Neural cell (in vitro differentiated cells): Measurements from ENCODE around the gene GON4L. TPM values are rescaled to one million over a fixed set of nuclear protein-coding genes. Genes with fewer than 3 reads are reported as not detected.

ENCODE experiments used
- H2AFZ ChIP-seq: fragments of 200-600, 300-800 bp; sonication (generic), shearing (Covaris generic); 2 replicates; pipeline ENCODE4 v1.6.0; 2014; ENCODE audit warnings: low read depth, mild to moderate bottlenecking, antibody characterized with exemption, low read length, moderate library complexity
- H3F3A ChIP-seq: fragments of 200-600 bp; shearing (Covaris generic); 2 replicates; pipeline ENCODE4 v1.6.1; 2016; ENCODE audit warnings: mild to moderate bottlenecking, moderate library complexity, mixed read lengths, antibody characterized with exemption, low read length; ENCODE audit not compliant: insufficient read depth, poor library complexity, severe bottlenecking
- H3K27ac ChIP-seq: fragments of 200-600, 300-800 bp; sonication (generic), shearing (Covaris generic); 2 replicates; pipeline ENCODE4 v1.5.1; 2014; ENCODE audit warnings: mild to moderate bottlenecking, low read length, moderate library complexity
- H3K27me3 ChIP-seq: fragments of 300-800, 200-600 bp; sonication (generic), shearing (Covaris generic); 2 replicates; pipeline ENCODE4 v1.6.0; 2014; ENCODE audit warnings: mild to moderate bottlenecking, low read depth, low read length, moderate library complexity; ENCODE audit not compliant: insufficient read depth
- H3K36me3 ChIP-seq: fragments of 300-800, 200-600 bp; sonication (generic), shearing (Covaris generic); 2 replicates; pipeline ENCODE4 v1.5.1; 2014; ENCODE audit warnings: mild to moderate bottlenecking, antibody characterized with exemption, low read length, moderate library complexity; ENCODE audit not compliant: insufficient read depth
- H3K4me2 ChIP-seq: fragments of 300-800, 200-600 bp; sonication (generic), shearing (Covaris generic); 2 replicates; pipeline ENCODE4 v1.6.0; 2014; ENCODE audit warnings: mild to moderate bottlenecking, low read length
- H3K4me3 ChIP-seq: fragments of 300-800, 200-600 bp; sonication (generic), shearing (Covaris generic); 2 replicates; pipeline ENCODE4 v1.5.1; 2014; ENCODE audit warnings: mild to moderate bottlenecking, low read length, moderate library complexity
- H3K79me2 ChIP-seq: fragments of 200-600 bp; shearing (Covaris generic); replicated peaks from 2 replicates; pipeline ENCODE4 v1.6.0; 2014; ENCODE audit warnings: mild to moderate bottlenecking, low read length, moderate library complexity; ENCODE audit not compliant: insufficient read depth
- H3K9ac ChIP-seq: fragments of 300-800, 200-600 bp; sonication (generic), shearing (Covaris generic); 2 replicates; pipeline ENCODE4 v1.6.1; 2016; ENCODE audit warnings: mild to moderate bottlenecking, low read length, mixed read lengths
- H3K9me2 ChIP-seq: fragments of 200-600 bp; shearing (Covaris generic); 2 replicates; pipeline ENCODE4 v1.6.1; 2016; ENCODE audit warnings: mild to moderate bottlenecking, low read length, mixed read lengths; ENCODE audit not compliant: insufficient read depth
- H3K9me3 ChIP-seq: fragments of 200-600, 300-800 bp; sonication (generic), shearing (Covaris generic); 2 replicates; pipeline ENCODE4 v1.6.1; 2016; ENCODE audit warnings: mild to moderate bottlenecking, mixed run types, low read length, moderate library complexity, mixed read lengths
- H4K20me1 ChIP-seq: fragments of 200-600 bp; shearing (Covaris generic); 2 replicates; pipeline ENCODE4 v1.6.1; 2016; ENCODE audit warnings: mild to moderate bottlenecking, mixed run types; ENCODE audit not compliant: insufficient read depth
- EP300 ChIP-seq: fragments of 450-650 bp; conservative IDR thresholded peaks from 2 replicates; pipeline ENCODE4 v1.6.1; 2014; ENCODE audit warnings: antibody characterized with exemption, mild to moderate bottlenecking, moderate library complexity; ENCODE audit not compliant: poor library complexity, severe bottlenecking
- EZH2 ChIP-seq: fragments of 200-600, 300-800 bp; shearing (Covaris generic), sonication (generic); IDR thresholded peaks from 2 replicates; pipeline ENCODE4 v1.6.1; 2014; ENCODE audit warnings: antibody characterized with exemption, low read length, borderline replicate concordance, mild to moderate bottlenecking; ENCODE audit not compliant: insufficient read depth, poor library complexity, severe bottlenecking
- MXI1 ChIP-seq: fragments of 450-650 bp; conservative IDR thresholded peaks from 2 replicates; pipeline ENCODE4 v1.6.1; 2014; ENCODE audit warnings: antibody characterized with exemption, mild to moderate bottlenecking; ENCODE audit not compliant: poor library complexity, severe bottlenecking
- POLR2AphosphoS5 ChIP-seq: IDR thresholded peaks from 2 replicates; pipeline ENCODE4 v1.6.1; 2012
- RAD21 ChIP-seq: fragments of 450-650 bp; conservative IDR thresholded peaks from 2 replicates; pipeline ENCODE4 v1.6.1; 2014; ENCODE audit warnings: antibody characterized with exemption, mild to moderate bottlenecking, moderate library complexity
- SMC3 ChIP-seq: fragments of 450-650 bp; conservative IDR thresholded peaks from 2 replicates; pipeline ENCODE4 v1.6.1; 2014; ENCODE audit warnings: antibody characterized with exemption, mild to moderate bottlenecking, moderate library complexity; ENCODE audit not compliant: poor library complexity
- TAF1 ChIP-seq: IDR thresholded peaks from 2 replicates; pipeline ENCODE4 v1.6.1; 2012; ENCODE audit warnings: low read depth
- polyA plus RNA-seq: library from polyadenylated mRNA; depleted of rRNA; stranded (reverse); fragments of >200 nt; gene quantifications from 2 replicates; pipeline ENCODE4 v1.2.3, GENCODE V29; 2014
- TF ChIP-seq, protein P1 (sequence below): IDR thresholded peaks from 2 replicates; pipeline ENCODE4 v1.6.1; 2012; ENCODE audit warnings: borderline replicate concordance
- TF ChIP-seq, protein P2 (sequence below): fragments of 450-650 bp; IDR thresholded peaks from 2 replicates; pipeline ENCODE4 v1.5.1; 2014; ENCODE audit warnings: antibody characterized with exemption, mild to moderate bottlenecking, moderate library complexity; ENCODE audit not compliant: poor library complexity, severe bottlenecking

Gene GON4L
- polyA plus RNA-seq, 1 donor from 2014 or later: 30.2 TPM

- H3K9me3 ChIP-seq: no peaks in the 10 kb centered on the region
- H3K9me2 ChIP-seq: no peaks in the 10 kb centered on the region
- no peaks in the 10 kb centered on the region for H3K36me3 ChIP-seq
- no peak overlapping the region for H3K4me2 ChIP-seq
- no peak overlapping the region for H3K9ac ChIP-seq
- no peaks in the 10 kb centered on the region for H4K20me1 ChIP-seq
- H3K79me2 ChIP-seq: no peaks in the 10 kb centered on the region
- H3K27ac ChIP-seq: no peak overlapping the region
- no peak overlapping the region for H3K4me3 ChIP-seq
- no peaks in the 10 kb centered on the region for H3K27me3 ChIP-seq
- H2AFZ ChIP-seq: no peak overlapping the region
- H3F3A ChIP-seq: no peaks in the 10 kb centered on the region
- TF ChIP-seq, protein P1, sequence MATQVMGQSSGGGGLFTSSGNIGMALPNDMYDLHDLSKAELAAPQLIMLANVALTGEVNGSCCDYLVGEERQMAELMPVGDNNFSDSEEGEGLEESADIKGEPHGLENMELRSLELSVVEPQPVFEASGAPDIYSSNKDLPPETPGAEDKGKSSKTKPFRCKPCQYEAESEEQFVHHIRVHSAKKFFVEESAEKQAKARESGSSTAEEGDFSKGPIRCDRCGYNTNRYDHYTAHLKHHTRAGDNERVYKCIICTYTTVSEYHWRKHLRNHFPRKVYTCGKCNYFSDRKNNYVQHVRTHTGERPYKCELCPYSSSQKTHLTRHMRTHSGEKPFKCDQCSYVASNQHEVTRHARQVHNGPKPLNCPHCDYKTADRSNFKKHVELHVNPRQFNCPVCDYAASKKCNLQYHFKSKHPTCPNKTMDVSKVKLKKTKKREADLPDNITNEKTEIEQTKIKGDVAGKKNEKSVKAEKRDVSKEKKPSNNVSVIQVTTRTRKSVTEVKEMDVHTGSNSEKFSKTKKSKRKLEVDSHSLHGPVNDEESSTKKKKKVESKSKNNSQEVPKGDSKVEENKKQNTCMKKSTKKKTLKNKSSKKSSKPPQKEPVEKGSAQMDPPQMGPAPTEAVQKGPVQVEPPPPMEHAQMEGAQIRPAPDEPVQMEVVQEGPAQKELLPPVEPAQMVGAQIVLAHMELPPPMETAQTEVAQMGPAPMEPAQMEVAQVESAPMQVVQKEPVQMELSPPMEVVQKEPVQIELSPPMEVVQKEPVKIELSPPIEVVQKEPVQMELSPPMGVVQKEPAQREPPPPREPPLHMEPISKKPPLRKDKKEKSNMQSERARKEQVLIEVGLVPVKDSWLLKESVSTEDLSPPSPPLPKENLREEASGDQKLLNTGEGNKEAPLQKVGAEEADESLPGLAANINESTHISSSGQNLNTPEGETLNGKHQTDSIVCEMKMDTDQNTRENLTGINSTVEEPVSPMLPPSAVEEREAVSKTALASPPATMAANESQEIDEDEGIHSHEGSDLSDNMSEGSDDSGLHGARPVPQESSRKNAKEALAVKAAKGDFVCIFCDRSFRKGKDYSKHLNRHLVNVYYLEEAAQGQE: no peak
- TF ChIP-seq TAF1 (no peak), EZH2 (no peak), MXI1 (no peak), RAD21 (no peak), SMC3 (no peak), EP300 (no peak)
- TF ChIP-seq, protein P2, sequence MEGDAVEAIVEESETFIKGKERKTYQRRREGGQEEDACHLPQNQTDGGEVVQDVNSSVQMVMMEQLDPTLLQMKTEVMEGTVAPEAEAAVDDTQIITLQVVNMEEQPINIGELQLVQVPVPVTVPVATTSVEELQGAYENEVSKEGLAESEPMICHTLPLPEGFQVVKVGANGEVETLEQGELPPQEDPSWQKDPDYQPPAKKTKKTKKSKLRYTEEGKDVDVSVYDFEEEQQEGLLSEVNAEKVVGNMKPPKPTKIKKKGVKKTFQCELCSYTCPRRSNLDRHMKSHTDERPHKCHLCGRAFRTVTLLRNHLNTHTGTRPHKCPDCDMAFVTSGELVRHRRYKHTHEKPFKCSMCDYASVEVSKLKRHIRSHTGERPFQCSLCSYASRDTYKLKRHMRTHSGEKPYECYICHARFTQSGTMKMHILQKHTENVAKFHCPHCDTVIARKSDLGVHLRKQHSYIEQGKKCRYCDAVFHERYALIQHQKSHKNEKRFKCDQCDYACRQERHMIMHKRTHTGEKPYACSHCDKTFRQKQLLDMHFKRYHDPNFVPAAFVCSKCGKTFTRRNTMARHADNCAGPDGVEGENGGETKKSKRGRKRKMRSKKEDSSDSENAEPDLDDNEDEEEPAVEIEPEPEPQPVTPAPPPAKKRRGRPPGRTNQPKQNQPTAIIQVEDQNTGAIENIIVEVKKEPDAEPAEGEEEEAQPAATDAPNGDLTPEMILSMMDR: no peak
Observed at GRCh38 chr1:155793213-155793612, 63.8 kb downstream of the GON4L start.

DNA sequence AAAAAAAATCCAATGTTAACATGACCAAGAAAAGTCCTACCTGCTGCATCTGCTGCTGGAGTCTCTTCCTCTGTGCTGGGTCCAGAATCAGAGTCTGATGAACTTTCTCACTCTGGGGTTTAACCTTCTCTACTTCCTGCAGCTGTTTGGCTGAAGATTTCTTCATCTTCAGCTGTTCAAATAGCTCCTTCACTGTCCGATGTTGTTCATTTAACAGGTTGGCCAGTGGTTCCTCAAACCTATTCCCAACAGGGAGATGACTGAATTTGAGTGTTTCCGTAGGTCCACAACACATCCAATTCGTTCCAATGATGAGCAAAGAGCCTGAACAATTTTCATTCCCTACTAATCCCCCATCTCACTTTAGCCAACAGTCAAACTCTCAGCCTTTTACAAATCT lies 79.4 kb downstream of the GON4L start:
- H3K36me3 ChIP-seq: no peaks in the 10 kb centered on the region
- TF ChIP-seq RAD21 (no peak), EZH2 (no peak), SMC3 (no peak), TAF1 (no peak), EP300 (no peak), POLR2AphosphoS5 (no peak), MXI1 (no peak)
- TF ChIP-seq, protein P1: no peak
- TF ChIP-seq, protein P2: no peak
- no peaks in the 10 kb centered on the region for H3K79me2 ChIP-seq

More for the DNA sequence above, 79.4 kb downstream of the GON4L start:
- no peaks in the 10 kb centered on the region for H3K9me3 ChIP-seq
- no peaks in the 10 kb centered on the region for H3F3A ChIP-seq
- no peaks in the 10 kb centered on the region for H4K20me1 ChIP-seq
- H3K4me2 ChIP-seq: no peak overlapping the region
- no peak overlapping the region for H3K9ac ChIP-seq
- no peaks in the 10 kb centered on the region for H3K27me3 ChIP-seq
- H3K9me2 ChIP-seq: no peaks in the 10 kb centered on the region
- H3K27ac ChIP-seq: no peak overlapping the region
- no peak overlapping the region for H2AFZ ChIP-seq
- no peak overlapping the region for H3K4me3 ChIP-seq
